GM10847 (cell line): ENCODE results near the gene RANBP1.

Source experiments
- POLR2A ChIP-seq: IDR thresholded peaks from 2 replicates; pipeline ENCODE4 v1.6.1; 2011; ENCODE audit not compliant: insufficient read length; ENCODE audit errors: extremely low read depth

The RANBP1 gene

DNA sequence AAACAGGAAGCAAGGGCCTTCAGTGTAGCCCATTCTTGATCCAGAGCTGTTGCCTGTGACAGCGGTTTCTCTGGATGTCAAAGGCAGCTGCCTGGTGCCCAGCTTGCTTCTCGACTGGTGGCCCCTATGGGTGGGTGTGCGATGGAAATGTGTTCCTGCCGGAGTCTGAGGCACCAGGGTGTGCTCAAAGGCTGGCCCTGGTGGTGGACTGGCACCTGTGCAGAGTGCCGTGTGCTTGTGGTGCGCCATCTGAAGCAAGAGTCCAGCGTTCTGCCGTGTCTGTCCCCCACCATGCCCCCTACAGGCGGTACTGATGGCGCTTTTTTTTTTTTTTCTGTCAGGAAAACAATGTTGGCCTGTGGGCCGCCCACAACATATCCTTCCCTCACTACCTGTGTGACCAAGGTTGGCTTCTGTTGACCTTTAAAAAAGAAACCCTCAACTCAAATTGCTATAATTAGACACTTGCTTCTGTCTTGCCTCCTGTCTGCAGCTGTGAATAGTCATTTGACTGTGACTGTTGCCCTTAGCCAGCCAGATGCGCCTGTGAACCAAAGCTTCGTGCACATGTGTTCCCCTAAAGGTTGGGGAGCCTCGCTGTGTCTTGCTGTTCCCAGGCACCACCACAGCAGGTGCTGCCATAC, 4.7 kb upstream of the RANBP1 start:
- no peak for TF ChIP-seq POLR2A

DNA sequence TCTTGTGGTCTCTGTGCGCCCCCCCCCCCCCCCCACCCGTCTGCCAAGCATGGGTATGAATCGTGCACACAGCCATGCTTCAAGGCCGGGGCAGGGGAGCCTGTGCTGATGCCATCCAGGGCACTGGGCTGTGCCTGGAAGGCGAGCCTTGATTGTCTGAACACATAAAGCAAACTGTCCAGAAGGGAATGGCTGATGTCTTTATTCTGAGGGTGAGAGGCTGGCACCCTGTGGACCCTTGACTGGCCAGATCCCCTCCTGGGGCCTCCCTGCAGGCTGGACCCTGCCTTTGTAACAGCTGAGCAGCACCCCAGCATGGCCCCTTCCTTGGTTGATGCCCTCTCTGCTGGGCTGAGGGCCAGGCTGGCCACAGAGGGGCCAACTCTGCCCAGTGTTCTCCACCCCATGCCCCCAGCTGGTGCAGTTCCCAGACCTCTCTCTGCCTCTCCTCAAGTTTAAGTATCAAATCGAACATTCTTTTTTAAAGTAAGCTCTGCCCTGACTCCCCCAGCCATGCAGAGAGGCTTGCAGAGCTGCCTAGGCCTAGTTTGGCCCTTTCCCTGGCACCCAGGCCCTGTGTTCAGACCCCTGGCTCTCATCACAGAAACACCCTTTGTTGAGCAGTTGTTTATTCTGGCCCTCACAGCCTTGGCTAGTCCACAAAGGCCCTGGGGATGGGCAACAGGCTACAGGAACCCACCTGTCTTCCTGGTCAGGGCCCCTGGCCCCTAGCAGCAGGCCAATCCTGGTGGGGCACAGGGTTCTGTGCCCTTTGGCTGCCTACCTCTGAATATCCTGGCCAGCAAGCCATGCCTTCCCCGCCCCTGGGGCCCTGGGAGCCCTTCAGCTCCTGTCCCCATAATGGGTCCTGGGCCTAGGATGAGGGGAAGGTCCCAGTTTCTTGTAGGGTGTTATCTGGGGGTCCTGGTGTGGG, 3.9 kb upstream of the RANBP1 start:
- TF ChIP-seq POLR2A: no peak

DNA sequence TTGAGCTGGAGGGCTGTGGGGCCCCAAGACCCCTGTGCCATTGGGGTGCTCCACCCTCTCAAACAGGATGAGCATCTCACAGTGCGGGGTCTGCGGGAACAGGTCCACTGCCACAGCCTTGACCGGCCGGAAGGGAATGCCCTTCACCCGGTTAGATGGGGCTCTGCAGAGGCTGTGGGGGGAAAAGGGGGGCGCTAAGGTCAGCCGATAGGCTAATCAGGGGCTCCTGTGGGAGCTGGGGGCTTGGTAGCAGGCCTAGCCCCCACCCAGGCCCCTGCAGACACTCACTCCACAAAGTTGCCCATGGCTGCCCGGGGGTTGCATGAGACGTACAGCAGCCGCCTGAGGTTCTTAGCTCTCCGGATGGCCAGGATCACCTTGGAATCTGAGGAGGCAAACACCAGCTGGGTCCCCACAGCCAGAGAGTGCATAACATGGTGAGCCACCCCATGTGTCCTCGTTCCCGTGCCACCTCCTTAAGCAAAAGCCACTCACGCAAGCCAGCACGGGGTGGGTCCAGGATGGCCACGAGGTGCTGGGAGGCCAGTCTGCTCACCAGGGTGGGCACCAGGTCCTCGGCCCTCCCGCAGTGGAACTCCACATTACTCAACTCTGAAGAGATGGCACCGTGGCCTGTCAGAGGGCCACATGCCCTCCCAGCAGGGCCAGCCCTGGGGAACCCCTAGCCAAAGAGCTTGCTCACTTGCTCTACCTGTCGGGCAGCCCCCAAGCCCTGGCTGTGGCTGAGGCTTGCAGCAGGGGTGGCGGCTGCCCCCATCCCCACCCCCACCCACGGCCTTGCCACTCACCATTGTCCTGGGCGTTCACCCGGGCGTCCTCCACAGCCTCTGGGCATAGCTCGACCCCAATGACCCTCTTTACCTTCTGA, 3.0 kb upstream of the RANBP1 start:
- TF ChIP-seq POLR2A: no peak

- TF ChIP-seq POLR2A: no peak
These were observed 2.2 kb upstream of the RANBP1 start for GRCh38 chr22:20113551-20114310.

- TF ChIP-seq POLR2A: no peak
These were observed 1.1 kb upstream of the RANBP1 start for GRCh38 chr22:20114506-20115475.

- TF ChIP-seq POLR2A: no peak
These were observed 559 bp downstream of the RANBP1 start for GRCh38 chr22:20116376-20116950.

DNA sequence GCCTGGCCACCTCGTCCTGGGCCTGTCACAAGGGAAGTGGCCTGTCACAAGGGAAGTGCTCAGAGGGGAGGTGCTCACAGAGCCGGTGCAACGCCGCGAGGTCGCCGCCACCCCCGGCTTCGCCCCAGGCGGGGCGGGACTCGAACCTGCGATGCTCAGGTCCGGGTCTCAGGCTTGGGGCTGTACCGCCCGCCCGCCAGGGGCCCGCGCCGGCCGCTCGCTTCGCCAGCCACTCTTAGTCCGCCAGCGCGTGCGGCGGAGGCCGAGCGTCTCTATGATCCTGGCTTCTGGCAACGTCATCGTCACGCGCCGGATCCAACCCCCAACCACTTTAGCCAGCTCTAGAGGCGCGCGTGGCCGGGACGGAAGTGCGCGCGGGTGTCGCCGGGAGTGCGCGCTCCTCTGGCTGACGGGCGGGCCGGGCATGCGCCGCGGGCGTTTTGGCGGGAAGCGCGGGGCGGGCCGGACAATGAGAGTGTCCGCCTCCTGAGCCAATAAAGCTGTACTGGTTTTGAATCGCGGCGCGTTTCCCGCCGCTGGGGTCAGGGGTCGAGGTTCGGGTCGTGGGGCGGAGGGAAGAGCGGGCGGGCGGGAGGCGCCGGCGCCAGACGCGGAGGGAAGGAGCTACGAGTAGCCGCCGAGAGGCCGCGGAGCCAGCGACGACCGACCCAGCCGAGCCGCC, 1.2 kb downstream of the RANBP1 start, which contains the start of gene TRMT2A:
TSS of gene TRMT2A (minus strand) at position 276 of the 682 bp plus-strand sequence. CDS start 320 bp downstream, outside the sequence.
- peak; percentile 51 for TF ChIP-seq POLR2A

DNA sequence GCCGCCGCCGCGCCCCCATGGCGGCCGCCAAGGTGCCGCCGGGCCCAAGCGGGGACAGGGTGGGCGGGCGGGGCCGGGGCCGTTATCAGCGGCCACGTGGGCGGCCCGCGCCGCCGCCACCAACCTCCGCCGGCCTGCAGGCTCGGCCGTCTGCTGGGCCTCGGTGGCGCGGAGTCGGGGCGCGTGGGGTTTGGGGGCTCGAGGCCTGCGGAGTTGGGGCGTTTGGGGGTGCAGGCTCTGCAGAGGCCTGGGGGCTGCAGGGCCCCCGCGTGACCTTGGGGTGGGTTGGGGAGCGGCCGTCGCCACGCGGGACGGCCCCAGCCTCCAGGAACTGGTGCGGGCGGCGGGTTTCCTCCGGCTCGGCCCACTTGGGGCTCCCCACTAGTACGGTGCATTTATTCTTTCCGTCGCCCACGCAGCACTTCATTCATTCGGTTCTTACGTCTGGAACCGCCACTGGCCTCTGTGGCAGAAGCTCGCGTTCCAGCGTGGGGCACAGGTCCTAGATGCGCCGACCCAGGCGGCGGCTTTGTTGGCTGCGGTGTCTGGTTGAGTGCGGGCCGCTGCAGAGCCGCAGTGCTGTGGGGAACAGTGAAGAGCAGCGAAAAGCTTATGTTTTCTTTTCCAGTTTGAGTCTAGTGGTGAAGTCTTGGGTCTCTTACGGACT, 1.9 kb downstream of the RANBP1 start:
- no peak for TF ChIP-seq POLR2A

GRCh38 chr22:20118300-20119020, 2.6 kb downstream of the RANBP1 start:
- TF ChIP-seq POLR2A: no peak

DNA sequence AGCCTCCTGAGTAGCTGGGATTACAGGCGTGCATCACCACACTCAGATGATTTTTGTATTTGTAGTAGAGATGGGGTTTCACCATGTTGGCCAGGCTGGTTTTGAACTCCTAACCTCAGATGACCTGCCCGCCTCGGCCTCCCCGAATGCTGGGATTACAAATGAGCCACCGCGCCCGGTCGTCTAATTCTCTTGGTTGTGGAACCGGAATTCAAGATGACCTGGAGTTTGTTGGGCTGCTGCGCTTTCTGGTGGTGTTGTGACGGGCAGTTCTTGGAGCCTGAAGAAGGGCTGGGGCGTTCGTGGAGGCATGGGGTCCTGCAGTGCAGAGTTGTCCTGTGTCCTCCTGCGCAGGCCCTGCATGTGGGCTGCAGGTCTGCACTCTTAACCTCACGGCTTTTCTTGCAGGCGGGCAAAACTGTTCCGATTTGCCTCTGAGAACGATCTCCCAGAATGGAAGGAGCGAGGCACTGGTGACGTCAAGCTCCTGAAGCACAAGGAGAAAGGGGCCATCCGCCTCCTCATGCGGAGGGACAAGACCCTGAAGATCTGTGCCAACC, 6.0 kb downstream of the RANBP1 start:
- no peak for TF ChIP-seq POLR2A
